GM12864 (cell line): ENCODE data around the gene SUSD1.

Experiments used
- DNase-seq: peaks from one replicate; pipeline ENCODE4 v3.0.0-alpha.2; 2011; ENCODE audit warnings: low read depth
- H3K4me3 ChIP-seq: 2 replicates; pipeline ENCODE4 v1.5.1; 2011; ENCODE audit warnings: mild to moderate bottlenecking, low read depth, low read length, control low read depth
- CTCF ChIP-seq: IDR thresholded peaks from 2 replicates; pipeline ENCODE4 v1.5.1; 2011; ENCODE audit warnings: low read depth, mild to moderate bottlenecking, moderate library complexity, low read length, control low read depth, inconsistent platforms; ENCODE audit errors: missing control alignments

The SUSD1 gene

GRCh38 chr9:112174222-112174964 is 704 bp downstream of the SUSD1 start:
- DNase-seq = peak; percentile 43

GRCh38 chr9:112173489-112174221 is 1.4 kb downstream of the SUSD1 start:
- H3K4me3 ChIP-seq = peak overlapping the region; percentile 57; the same call in 1 of the 2 replicates
- TF ChIP-seq CTCF = no peak
- no peak for DNase-seq

More at GRCh38 chr9:112174222-112174964, 704 bp downstream of the SUSD1 start:
- peak overlapping the region; percentile 57 for H3K4me3 ChIP-seq
- no peak for TF ChIP-seq CTCF

- no peak for DNase-seq
- no peak for TF ChIP-seq CTCF
- no peak overlapping the region for H3K4me3 ChIP-seq
Measured at GRCh38 chr9:112170968-112171367, 4.1 kb downstream of the SUSD1 start.

- DNase-seq = no peak
- no peak for TF ChIP-seq CTCF
- no peak overlapping the region for H3K4me3 ChIP-seq
Measured at GRCh38 chr9:112170235-112170634, 4.9 kb downstream of the SUSD1 start.

GRCh38 chr9:112169368-112169767 is 5.7 kb downstream of the SUSD1 start:
- no peak for DNase-seq
- no peak for TF ChIP-seq CTCF
- H3K4me3 ChIP-seq = no peak overlapping the region

- no peak for TF ChIP-seq CTCF
- no peak overlapping the region for H3K4me3 ChIP-seq
- DNase-seq = no peak
Measured at GRCh38 chr9:112168197-112168596, 6.9 kb downstream of the SUSD1 start.
